Fibroblast of skin of right biceps (primary cell): ENCODE results near the gene SLF1.

ENCODE experiments used
- DNase-seq: peaks from one replicate; pipeline ENCODE4 v3.0.0-alpha.2; 2013

SLF1 gene

DNA sequence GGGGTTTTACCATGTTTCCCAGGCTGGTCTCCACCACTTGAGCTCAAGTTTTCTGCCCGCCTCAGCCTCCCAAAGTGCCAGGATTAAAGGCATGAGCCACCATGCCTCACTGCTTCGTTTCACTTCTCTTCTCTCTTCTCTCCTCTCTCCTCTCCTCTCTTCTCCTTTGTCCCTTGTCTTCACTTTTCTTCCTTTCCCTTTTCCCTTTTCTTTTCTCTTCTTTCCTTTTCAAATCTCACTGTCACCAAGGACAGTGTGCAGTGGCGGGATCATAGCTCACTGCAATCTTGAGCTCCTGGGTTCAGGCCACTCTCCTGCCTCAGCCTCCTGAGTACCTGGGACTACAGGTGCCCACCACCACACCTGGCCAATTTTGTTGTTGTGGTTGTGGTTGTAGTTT is 49.5 kb downstream of the SLF1 start:
- no peak for DNase-seq

- peak; percentile 4 for DNase-seq
Measured at GRCh38 chr5:94670726-94671125, 52.3 kb downstream of the SLF1 start.

DNA sequence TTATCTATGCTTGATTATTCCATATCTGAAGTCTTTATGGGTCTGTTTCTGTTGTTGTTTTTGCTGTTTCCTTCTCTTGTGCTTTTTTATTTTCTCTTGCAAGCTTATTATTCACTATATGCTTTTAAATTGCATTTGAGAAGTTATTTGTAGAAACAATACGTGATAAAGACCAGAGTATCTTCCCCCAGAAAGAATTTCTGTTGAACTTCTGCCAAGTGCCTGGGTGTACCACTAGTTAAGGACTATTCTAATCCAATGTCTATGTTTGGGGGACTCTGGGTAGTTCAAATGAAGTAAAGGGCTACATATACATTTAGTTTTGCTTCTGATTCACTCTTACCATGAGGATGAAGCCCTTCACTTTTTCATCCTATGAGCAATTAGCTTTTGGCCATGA is 54.3 kb downstream of the SLF1 start:
- DNase-seq, result no peak

DNA sequence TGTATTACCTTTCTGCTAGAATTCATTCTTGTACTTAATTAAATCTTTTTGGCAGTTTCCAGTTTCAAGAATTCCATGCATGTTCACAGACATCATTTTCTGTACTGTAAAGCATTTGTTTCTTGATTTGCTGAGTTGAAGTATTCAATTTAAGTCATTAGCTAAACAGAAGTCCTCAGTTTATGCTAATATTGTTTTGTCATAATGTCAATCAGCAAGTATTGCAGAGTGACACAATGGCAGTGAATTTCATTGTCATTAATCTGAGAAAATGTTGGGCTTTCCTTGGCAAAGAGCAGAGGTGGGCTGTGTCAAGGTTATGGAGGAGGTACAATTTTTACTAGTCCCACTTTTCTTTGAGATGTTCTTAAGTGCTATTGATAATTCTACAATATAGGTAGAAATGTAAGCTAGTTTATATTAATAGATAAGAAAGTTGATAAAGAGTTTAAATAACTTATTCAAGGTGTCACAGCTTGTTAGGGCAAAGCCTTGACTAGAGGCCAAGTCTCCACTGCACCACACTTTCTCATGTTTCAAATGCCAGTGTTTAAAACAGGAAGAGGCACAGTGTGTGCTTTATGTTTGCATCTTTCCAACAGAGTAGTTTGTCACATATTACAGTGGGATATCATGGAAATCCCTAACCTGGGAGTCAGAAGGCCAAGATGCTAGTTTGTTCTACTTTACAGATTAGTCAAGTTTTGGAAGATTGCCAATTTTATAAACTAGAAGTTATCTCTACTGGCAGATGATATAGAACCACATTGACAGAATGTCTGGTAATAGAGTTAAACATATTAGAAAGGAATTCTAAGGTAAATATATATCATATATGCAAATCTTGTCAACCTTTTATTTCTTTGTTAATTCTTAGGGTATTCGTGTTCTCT is 56.3 kb downstream of the SLF1 start:
- peak; percentile 28 for DNase-seq

DNA sequence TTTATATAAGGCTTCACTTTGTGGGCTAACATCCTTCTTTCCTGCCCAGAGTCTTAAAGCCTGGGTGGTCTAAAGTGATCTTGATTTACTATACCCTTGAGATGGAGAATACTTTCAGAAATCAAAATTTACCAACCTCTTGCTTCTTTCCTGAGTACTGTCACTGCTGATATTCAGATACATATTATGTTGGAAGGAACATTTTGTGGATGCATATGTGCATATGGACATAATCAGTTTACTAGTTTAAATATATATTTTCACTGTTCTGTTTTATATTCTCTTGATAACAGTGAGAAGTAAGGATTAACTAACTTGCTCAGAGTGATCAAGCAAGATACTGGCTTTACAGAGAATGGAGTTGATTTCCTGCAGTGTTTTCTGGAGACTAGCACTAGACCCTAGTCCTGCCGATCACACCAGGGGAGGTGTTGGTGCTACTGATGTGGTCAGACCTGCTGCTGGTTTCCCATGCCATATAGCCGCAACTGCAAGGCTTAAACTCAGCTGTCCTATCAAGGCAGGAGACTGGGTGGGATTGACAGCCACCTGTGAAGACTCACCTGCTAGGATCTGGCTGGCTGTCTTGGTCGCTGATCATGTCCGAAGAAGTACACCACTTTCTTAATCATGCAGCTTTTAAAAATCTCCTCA is 57.6 kb downstream of the SLF1 start:
- no peak for DNase-seq

DNA sequence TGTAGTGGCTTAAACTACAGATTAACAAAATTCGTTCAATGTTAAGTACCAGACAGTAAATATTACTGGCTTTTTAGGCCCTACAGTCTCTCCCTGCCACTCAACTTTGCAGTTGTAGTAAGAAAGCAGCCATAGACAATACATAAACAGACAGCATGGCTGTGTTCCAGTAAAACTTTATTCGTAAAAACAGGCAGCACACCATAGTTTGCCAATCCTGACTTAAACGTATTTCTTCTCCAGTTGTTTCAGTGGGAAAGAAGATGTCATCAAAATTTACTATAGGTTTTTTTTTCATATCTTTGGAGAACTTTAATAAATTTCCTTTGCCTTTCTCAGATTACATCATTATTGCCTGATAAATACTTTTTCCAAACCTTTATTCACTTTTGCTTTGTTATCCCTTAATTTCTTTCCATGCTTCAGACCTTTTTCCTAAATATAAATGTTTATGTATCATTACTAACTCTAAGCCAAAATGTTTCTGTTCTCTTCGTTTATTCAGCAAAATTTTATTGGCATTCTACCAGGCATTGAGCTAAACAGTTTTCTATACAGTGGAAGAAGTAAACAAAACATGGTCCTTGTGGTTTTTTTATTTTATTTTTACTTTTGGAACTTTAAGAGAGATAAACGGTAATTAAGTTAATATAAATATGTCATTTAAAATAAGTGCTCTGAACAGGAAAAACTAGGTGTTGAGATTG is 64.5 kb downstream of the SLF1 start:
- no peak for DNase-seq

GRCh38 chr5:94689908-94690307 is 71.4 kb downstream of the SLF1 start:
- no peak for DNase-seq

GRCh38 chr5:94690778-94691177 is 72.3 kb downstream of the SLF1 start:
- DNase-seq, result no peak

GRCh38 chr5:94691291-94691690 is 72.8 kb downstream of the SLF1 start:
- DNase-seq, result no peak

DNA sequence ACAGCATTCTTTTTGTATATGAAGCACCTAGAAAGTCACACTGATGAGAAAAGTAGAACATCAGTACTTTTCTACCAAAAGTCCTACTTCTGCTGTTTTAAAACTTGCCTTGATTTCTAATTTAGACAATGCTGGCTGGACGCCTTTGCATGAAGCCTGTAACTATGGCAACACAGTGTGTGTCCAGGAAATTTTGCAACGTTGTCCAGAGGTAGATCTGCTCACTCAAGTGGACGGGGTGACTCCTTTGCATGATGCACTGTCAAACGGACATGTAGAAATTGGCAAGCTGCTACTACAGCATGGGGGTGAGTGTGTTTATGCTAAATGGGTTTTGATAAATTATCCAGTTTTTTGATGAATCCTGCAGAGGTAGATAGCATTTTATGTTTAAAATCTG is 73.5 kb downstream of the SLF1 start:
- DNase-seq, result peak; percentile 18

DNA sequence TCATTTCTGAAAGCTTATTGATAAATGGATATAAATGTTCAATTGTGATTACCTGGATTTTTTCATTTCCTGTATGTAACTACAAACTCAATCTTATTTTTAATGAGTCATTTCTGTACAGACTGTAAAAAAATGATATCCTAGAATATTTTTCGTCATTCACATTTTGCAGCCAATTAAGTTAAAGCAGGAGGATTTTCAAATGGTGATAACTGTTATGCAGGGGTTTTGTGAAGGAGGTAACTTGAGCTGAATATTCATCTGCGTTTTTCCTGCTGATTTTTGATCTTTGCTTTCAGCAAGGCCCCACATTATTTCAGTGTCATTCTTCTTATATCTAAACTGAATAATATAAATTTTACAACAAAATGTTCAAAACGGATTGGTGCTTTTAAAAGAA is 74.1 kb downstream of the SLF1 start:
- DNase-seq, result no peak

GRCh38 chr5:94693043-94693822 is 74.8 kb downstream of the SLF1 start:
- peak; percentile 86 for DNase-seq

DNA sequence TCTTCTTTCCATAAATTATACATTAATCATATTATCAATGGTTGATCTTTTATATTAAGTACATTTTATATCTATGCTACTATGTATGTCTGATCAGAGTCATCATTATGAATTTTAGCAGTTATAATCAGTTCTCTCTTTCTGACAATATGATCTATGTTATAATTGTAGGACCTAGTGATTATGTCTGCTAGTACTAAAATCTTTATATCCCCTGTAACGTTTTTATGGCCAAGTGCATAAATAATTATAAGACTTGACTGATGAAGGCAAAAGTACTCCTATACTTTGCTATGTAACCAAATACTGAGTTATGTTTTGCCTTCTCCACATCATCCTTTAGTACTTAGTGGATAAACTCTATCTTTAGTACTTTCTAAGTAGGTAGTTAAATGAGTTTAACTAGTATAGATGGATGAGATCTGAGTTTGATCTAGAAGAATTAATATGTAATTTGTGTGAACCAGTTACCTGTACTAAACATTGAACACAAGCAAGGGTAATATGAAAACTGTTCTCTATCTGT is 75.4 kb downstream of the SLF1 start:
- DNase-seq, result no peak

DNA sequence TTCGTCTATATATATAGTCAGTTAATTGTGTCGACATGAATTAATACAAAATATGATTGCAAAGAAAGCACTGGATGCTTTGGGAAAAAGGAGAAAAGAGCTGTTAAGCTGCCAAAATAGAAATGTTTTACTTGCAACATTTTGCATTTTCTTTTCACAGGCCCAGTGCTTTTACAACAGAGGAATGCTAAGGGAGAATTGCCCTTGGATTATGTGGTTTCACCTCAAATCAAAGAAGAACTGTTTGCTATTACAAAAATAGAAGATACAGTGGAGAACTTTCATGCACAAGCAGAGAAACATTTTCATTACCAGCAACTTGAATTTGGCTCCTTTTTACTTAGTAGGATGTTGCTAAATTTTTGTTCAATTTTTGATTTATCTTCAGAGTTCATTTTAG is 76.2 kb downstream of the SLF1 start:
- DNase-seq, result no peak

- DNase-seq, result no peak
Measured at GRCh38 chr5:94698197-94698596, 79.7 kb downstream of the SLF1 start.

- no peak for DNase-seq
Measured at GRCh38 chr5:94699562-94699961, 81.1 kb downstream of the SLF1 start.

- DNase-seq, result no peak
Measured at GRCh38 chr5:94700592-94700991, 82.1 kb downstream of the SLF1 start.

DNA sequence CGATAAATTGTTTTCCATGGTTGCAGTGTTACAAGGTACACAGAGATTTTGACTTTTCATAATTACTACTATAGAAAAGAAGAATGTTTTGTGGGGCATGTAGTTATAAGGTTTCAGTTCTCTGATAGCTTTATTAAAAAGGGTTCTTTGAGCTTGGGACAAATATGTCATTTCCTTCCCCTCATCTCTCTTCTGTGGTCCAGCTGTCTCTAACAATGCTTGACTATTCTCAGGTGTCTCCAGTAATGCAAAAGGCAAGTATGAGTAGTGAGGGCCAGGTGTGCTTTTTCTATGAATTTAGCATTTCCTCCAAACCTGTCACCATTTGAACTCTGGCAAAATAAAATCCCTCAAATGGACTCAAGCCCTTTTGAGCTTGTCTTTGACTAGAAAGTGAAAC is 84.3 kb downstream of the SLF1 start:
- DNase-seq, result no peak

DNA sequence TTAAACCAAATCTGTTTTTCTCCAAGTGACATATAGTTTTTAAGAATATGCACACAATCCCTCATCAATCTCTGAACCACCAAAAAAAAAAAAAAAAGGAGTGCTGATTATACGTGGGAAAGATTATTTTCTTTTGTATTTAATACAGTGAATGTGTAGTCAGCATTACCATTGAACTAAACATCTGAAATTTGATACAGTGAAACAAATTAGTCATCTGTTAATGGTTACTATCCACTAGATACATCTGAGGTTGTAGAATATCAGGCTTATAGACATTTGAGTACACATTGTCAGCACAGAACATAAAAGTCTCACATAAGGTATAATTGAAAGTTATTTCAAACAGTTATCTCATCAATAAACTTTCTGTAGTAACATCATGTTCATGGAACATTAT is 87.0 kb downstream of the SLF1 start:
- DNase-seq, result peak; percentile 11

GRCh38 chr5:94707359-94707758 is 88.9 kb downstream of the SLF1 start:
- no peak for DNase-seq

- no peak for DNase-seq
Measured at GRCh38 chr5:94709277-94709676, 90.8 kb downstream of the SLF1 start.

GRCh38 chr5:94711785-94712184 is 93.3 kb downstream of the SLF1 start:
- DNase-seq, result no peak

GRCh38 chr5:94715768-94716167 is 97.3 kb downstream of the SLF1 start:
- DNase-seq, result no peak
